ENCODE data around the gene GZF1.

- TF ChIP-seq CTCF (IDR thresholded peaks at IDR 0.05) (no peak), POLR2AphosphoS5 (IDR thresholded peaks at IDR 0.05) (no peak), POLR2A (IDR thresholded peaks at IDR 0.05) (no peak)
These were observed 47.8 kb downstream of the GZF1 start for GRCh38 chr20:23409800-23410199.

Data from breast epithelium (tissue), 3 donors.